CD14-positive monocyte (primary cell): ENCODE measurements around the gene PILRA. TPM values are rescaled to one million over a fixed set of nuclear protein-coding genes. Genes with fewer than 3 reads are reported as not detected.
A peak's percentile ranks its signal among the peaks of the same experiment; 100 is the strongest.
"Not testable (repeated sequence)": the region's sequence is repeated elsewhere in the genome, so short reads cannot be mapped to it uniquely, and the experiment has no call there.

Experiments
- DNase-seq, 3 donors: peaks; one replicate each; pipeline ENCODE4 v3.0.0-alpha.2; 2011 to 2022
- H2AFZ ChIP-seq: 2 replicates; pipeline ENCODE4 v1.6.0; 2012; ENCODE audit warnings: mild to moderate bottlenecking, low read depth, low read length, inconsistent platforms; ENCODE audit not compliant: insufficient read depth, poor library complexity, severe bottlenecking
- H3K27ac ChIP-seq, 2 donors: 1 replicate in 1 of 2; 2 replicates in 1 of 2; pipeline ENCODE4 v1.5.1; 2012 to 2013; ENCODE audit warnings: low read length in 2 of 2, control low read depth in 1 of 2, inconsistent platforms in 1 of 2, low read depth in 1 of 2, mild to moderate bottlenecking in 1 of 2
- H3K27me3 ChIP-seq, 2 donors: one replicate each; pipeline versions ENCODE4 v1.6.0 to v1.6.1; 2011 to 2013; ENCODE audit warnings: low read length in 2 of 2; ENCODE audit not compliant: control insufficient read depth in 2 of 2, insufficient read depth in 2 of 2
- H3K36me3 ChIP-seq, 2 donors: replicated peaks in 1 of 2; 1 replicate in 1 of 2; 2 replicates in 1 of 2; pipeline versions ENCODE4 v1.5.1 to v1.6.1; 2012 to 2013; ENCODE audit warnings: low read length in 2 of 2, control low read depth in 1 of 2, inconsistent platforms in 1 of 2, mild to moderate bottlenecking in 1 of 2; ENCODE audit not compliant: insufficient read depth in 2 of 2, control insufficient read depth in 1 of 2
- H3K4me1 ChIP-seq, 2 donors: 1 replicate in 1 of 2; 2 replicates in 1 of 2; pipeline versions ENCODE4 v1.5.1 to v1.6.1; 2012 to 2013; ENCODE audit warnings: low read length in 2 of 2, control low read depth in 1 of 2, inconsistent platforms in 1 of 2, mild to moderate bottlenecking in 1 of 2, moderate library complexity in 1 of 2; ENCODE audit not compliant: insufficient read depth in 2 of 2, control insufficient read depth in 1 of 2
- H3K4me2 ChIP-seq: replicated peaks from 2 replicates; pipeline ENCODE3; 2012; ENCODE audit warnings: low read length, moderate library complexity, mild to moderate bottlenecking; ENCODE audit not compliant: poor library complexity, severe bottlenecking; ENCODE audit errors: extremely low read depth
- H3K4me3 ChIP-seq, 3 experiments: fragments of 200-600 bp in 1 of 3; sonication (generic) in 1 of 3; replicated peaks in 1 of 3; 1 replicate in 2 of 3; 2 replicates in 1 of 3; pipeline ENCODE4 v1.5.1; 2011 to 2013; ENCODE audit warnings: low read length in 3 of 3, mild to moderate bottlenecking in 3 of 3, control low read depth in 2 of 3, low read depth in 2 of 3, inconsistent platforms in 1 of 3, moderate library complexity in 1 of 3
- H3K79me2 ChIP-seq: 2 replicates; pipeline ENCODE4 v1.6.0; 2012; ENCODE audit warnings: mild to moderate bottlenecking, control low read depth, inconsistent platforms, low read length, moderate library complexity; ENCODE audit not compliant: insufficient read depth
- H3K9ac ChIP-seq: 2 replicates; pipeline ENCODE4 v1.6.0; 2017; ENCODE audit warnings: low read length, mild to moderate bottlenecking; ENCODE audit not compliant: insufficient read depth, poor library complexity, severe bottlenecking
- H3K9me3 ChIP-seq, 2 donors: replicated peaks in 1 of 2; 1 replicate in 1 of 2; 2 replicates in 1 of 2; pipeline versions ENCODE4 v1.5.1 to v1.6.1; 2012 to 2013; ENCODE audit warnings: low read length in 2 of 2, control low read depth in 1 of 2; ENCODE audit not compliant: control insufficient read depth in 1 of 2, insufficient read depth in 1 of 2
- H4K20me1 ChIP-seq: 2 replicates; pipeline ENCODE4 v1.6.0; 2012; ENCODE audit warnings: mild to moderate bottlenecking, low read length, control low read depth, moderate library complexity; ENCODE audit not compliant: insufficient read depth
- H3K27ac Mint-ChIP-seq, 7 donors: one replicate each; pipeline ENCODE4 v1.8.0; 2020; ENCODE audit warnings: mild to moderate bottlenecking in 7 of 7, mixed read lengths in 7 of 7, moderate library complexity in 6 of 7, inconsistent platforms in 2 of 7
- H3K27me3 Mint-ChIP-seq, 3 donors: one replicate each; pipeline ENCODE4 v1.8.0; 2021 to 2022; ENCODE audit warnings: low read depth in 3 of 3, mild to moderate bottlenecking in 3 of 3, mixed read lengths in 3 of 3, moderate library complexity in 3 of 3, inconsistent platforms in 1 of 3
- H3K36me3 Mint-ChIP-seq, 2 donors: one replicate each; pipeline ENCODE4 v1.8.0; 2020; ENCODE audit warnings: mixed read lengths in 2 of 2, inconsistent platforms in 1 of 2, mild to moderate bottlenecking in 1 of 2
- H3K4me1 Mint-ChIP-seq: one replicate; pipeline ENCODE4 v1.8.0; 2020; ENCODE audit warnings: mild to moderate bottlenecking, mixed read lengths
- H3K4me3 Mint-ChIP-seq, 2 donors: one replicate each; pipeline ENCODE4 v1.8.0; 2020; ENCODE audit warnings: mild to moderate bottlenecking in 2 of 2, mixed read lengths in 2 of 2, moderate library complexity in 1 of 2
- H3K9me3 Mint-ChIP-seq, 7 donors: one replicate each; pipeline ENCODE4 v1.8.0; 2020 to 2022; ENCODE audit warnings: mixed read lengths in 7 of 7, mild to moderate bottlenecking in 6 of 7, moderate library complexity in 6 of 7, inconsistent platforms in 2 of 7
- WGBS: methylation state at CpG from one replicate; pipeline ENCODE4 v1.1.5; 2013; ENCODE audit warnings: missing lambda C conversion rate; ENCODE audit not compliant: insufficient coverage; 5-methylcytosine and 5-hydroxymethylcytosine counted together
- intact Hi-C, 2 donors: fragments of 100-400 bp; cut with micrococcal nuclease; formaldehyde crosslinking; loops; one replicate each; pipeline versions ENCODE4 v1.15.0 to v1.15.1; 2023
- polyA plus RNA-seq, 3 donors: library from polyadenylated mRNA; depleted of rRNA in 1 of 3; unstranded in 2 of 3; stranded (reverse) in 1 of 3; fragments of 300-500 nt in 2 of 3; fragments of >200 nt in 1 of 3; fragmentation: Illumina TruSeq in 2 of 3; gene quantifications; 1 replicate in 2 of 3; 2 replicates in 1 of 3; pipeline ENCODE4 v1.2.3, GENCODE V29; 2012 to 2021
- TF ChIP-seq, protein P1 (sequence below): fragments of 200-600 bp; IDR thresholded peaks from one replicate; pipeline ENCODE4 v1.8.0; 2022; ENCODE audit warnings: antibody characterized with exemption, mild to moderate bottlenecking

The PILRA gene
- polyA plus RNA-seq, 3 donors, result 316 to 491 (median 364) TPM

GRCh38 chr7:100437150-100438100 is 64.1 kb downstream of the PILRA start:
- Histone ChIP-seq H3K4me1 (peaks cover 17 to 27% of the 10 kb centered on the region in 2 donors), H3K79me2 (peaks cover 40% of the 10 kb centered on the region), H3K9me3 (no peaks in the 10 kb centered on the region), H3K4me3 (peak overlapping the region in 2 of 3 experiments; percentile 72 to 90), H3K4me2 (peak overlapping the region; percentile 89), H2AFZ (peak overlapping the region; percentile 88), H4K20me1 (peaks cover 6% of the 10 kb centered on the region), H3K36me3 (peaks cover 14 to 25% of the 10 kb centered on the region in 2 donors), H3K9ac (peak overlapping the region; percentile 84), H3K27me3 (no peaks in the 10 kb centered on the region), H3K27ac (peak overlapping the region in 1 of 2 donors; percentile 89)
- 99% methylated on average over 17 of the region's 28 CpGs for WGBS
- Mint-ChIP-seq H3K36me3 (peaks cover 24 to 28% of the 10 kb centered on the region in 2 donors), H3K4me3 (no peak overlapping the region), H3K27me3 (peaks cover 0 to 1% (median 0%) of the 10 kb centered on the region in 3 donors), H3K4me1 (peaks cover 16% of the 10 kb centered on the region), H3K9me3 (no peaks in the 10 kb centered on the region), H3K27ac (peak overlapping the region in 6 of 7 donors; percentile 19 to 98 (median 94))
- TF ChIP-seq, protein P1, sequence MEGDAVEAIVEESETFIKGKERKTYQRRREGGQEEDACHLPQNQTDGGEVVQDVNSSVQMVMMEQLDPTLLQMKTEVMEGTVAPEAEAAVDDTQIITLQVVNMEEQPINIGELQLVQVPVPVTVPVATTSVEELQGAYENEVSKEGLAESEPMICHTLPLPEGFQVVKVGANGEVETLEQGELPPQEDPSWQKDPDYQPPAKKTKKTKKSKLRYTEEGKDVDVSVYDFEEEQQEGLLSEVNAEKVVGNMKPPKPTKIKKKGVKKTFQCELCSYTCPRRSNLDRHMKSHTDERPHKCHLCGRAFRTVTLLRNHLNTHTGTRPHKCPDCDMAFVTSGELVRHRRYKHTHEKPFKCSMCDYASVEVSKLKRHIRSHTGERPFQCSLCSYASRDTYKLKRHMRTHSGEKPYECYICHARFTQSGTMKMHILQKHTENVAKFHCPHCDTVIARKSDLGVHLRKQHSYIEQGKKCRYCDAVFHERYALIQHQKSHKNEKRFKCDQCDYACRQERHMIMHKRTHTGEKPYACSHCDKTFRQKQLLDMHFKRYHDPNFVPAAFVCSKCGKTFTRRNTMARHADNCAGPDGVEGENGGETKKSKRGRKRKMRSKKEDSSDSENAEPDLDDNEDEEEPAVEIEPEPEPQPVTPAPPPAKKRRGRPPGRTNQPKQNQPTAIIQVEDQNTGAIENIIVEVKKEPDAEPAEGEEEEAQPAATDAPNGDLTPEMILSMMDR, result no peak
- intact Hi-C loops, result loop anchor here in 1 of 2 donors (10.0 kb wide), 1 partner anchor 237 kb away; the partner anchor contains the start of gene GNB2
- DNase-seq, result no peak

DNA sequence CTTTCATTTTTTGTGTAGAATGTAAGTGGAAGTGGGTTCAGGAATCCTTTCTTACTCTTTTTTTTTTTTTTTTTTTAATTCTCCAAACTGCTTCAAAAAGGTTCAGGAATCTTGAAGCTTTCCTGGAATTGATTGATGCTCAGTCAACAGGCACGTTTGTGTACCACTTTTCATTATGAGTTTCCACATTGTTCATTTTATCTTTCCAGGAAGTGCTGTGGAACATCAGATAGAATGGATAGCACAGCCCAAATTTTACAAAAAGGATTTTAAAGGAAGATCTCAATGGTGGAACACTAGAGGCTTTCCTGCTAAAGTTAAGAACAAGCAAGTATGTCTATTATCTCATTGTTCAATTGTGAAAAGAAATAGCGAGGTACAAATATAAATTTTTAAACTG is 64.9 kb downstream of the PILRA start:
- Mint-ChIP-seq H3K9me3 (no peaks in the 10 kb centered on the region), H3K27me3 (peaks cover 0 to 1% (median 0%) of the 10 kb centered on the region in 3 donors), H3K4me3 (no peak overlapping the region), H3K27ac (no peak overlapping the region), H3K4me1 (peaks cover 15% of the 10 kb centered on the region), H3K36me3 (peaks cover 17 to 21% of the 10 kb centered on the region in 2 donors)
- no peaks in the 10 kb centered on the region for H3K9me3 ChIP-seq
- H3K36me3 ChIP-seq, result peaks cover 9 to 18% of the 10 kb centered on the region in 2 donors
- intact Hi-C loops, result loop anchor here in 1 of 2 donors (10.0 kb wide), 1 partner anchor 237 kb away; the partner anchor contains the start of gene GNB2
- no peak overlapping the region for H2AFZ ChIP-seq
- no peaks in the 10 kb centered on the region for H3K27me3 ChIP-seq
- H3K27ac ChIP-seq, result no peak overlapping the region
- TF ChIP-seq, protein P1, result no peak
- peaks cover 32% of the 10 kb centered on the region for H3K79me2 ChIP-seq
- H3K4me1 ChIP-seq, result peaks cover 17 to 27% of the 10 kb centered on the region in 2 donors
- peaks cover 6% of the 10 kb centered on the region for H4K20me1 ChIP-seq
- no peak overlapping the region for H3K4me2 ChIP-seq
- DNase-seq, result no peak
- H3K9ac ChIP-seq, result no peak overlapping the region
- no CpG with 5 or more reads among the region's 2 CpGs for WGBS
- no peak overlapping the region for H3K4me3 ChIP-seq

- H3K79me2 ChIP-seq, result peaks cover 27% of the 10 kb centered on the region
- not testable (repeated sequence) for DNase-seq, H2AFZ ChIP-seq, H3K9me3 Mint-ChIP-seq, H3K9ac ChIP-seq, H4K20me1 ChIP-seq, H3K4me3 Mint-ChIP-seq, H3K9me3 ChIP-seq, H3K4me3 ChIP-seq, H3K4me2 ChIP-seq, H3K27ac ChIP-seq, H3K27me3 ChIP-seq, H3K27me3 Mint-ChIP-seq
- H3K36me3 ChIP-seq, result peaks cover 3 to 12% of the 10 kb centered on the region in 2 donors
- Mint-ChIP-seq H3K4me1 (peaks cover 20% of the 10 kb centered on the region), H3K36me3 (peaks cover 11 to 15% of the 10 kb centered on the region in 2 donors), H3K27ac (peak overlapping the region in 1 of 7 donors; percentile 40)
- intact Hi-C loops, result loop anchor here in 1 of 2 donors (10.0 kb wide), 1 partner anchor 236 kb away; the partner anchor contains the start of gene GNB2
- WGBS, result 95% methylated on average over 4 of the region's 8 CpGs
- peaks cover 17 to 28% of the 10 kb centered on the region in 2 donors for H3K4me1 ChIP-seq
These were observed 65.4 kb downstream of the PILRA start for GRCh38 chr7:100438731-100439130.
